Inferior parietal cortex (tissue), 1 donor: ENCODE measurements around the gene TRIM24.

ENCODE experiments used
- DNase-seq: peaks from one replicate; pipeline ENCODE4 v3.0.0-alpha.2; 2016; ENCODE audit errors: extremely low spot score

TRIM24 gene

DNA sequence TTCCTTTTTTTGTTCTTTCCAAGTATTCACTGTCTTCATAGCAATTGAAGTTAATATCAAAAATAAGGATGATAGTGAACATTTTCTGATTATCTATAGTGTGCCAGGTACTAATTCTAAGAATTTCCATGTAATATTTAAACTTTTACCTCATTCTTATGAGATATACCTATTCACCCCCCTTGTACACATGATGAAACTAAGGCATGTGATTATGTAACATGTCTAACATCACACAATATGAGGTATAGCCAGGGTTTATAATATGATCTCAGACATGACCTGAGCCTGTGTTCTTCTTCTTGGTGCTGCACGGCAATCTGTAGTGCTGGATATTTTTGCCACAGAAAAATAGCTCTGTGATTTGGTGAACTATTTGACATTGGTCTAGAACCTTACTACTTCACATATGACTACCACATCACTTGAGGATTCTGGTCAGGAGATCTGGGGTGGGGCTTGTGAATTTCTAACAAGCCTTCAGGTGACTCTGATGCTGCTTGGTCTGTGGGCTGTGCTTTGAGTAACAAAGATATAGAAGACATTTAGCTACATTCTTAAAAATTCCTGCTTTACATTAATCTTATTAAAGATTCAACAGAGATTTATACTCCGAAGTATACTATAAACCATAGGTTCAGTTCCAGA, 79.1 kb downstream of the TRIM24 start:
- no peak for DNase-seq

DNA sequence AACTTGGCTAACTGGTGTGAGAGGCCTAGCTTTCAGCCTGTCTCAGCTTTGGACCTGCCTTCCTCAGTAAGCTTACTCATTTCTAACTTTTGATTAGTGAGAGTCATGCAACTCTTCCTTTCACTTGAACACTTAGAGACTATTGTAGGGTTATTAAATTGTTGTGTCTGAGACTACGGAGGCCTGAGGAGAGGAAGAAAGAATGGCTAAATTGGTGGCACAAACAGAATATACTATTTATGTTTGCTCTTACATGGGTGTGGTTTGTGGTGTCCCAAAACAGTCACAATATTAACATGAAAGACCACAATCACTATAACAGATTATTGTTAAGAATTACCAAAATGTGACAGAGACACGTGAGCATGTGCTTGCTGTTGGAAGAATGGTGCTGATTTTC, 82.1 kb downstream of the TRIM24 start:
- no peak for DNase-seq

DNA sequence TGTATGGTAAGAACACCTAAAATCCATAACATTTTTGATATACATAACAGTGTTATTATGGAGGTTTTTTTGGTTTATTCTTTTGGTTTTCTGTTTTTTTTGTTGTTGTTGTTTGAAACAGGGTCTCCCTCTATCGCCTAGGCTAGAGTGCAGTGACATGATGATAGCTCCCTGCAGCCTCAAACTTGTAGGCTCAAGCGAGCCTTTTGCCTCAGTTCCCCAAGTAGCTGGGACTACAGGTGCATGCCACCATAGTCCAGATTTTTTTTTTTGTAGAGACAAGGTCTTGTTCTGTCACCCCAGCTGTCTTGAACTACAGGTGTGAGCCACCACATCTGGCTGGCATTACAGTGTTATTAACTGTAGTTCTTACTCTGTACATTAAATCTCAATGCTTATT, 83.7 kb downstream of the TRIM24 start:
- no peak for DNase-seq

DNA sequence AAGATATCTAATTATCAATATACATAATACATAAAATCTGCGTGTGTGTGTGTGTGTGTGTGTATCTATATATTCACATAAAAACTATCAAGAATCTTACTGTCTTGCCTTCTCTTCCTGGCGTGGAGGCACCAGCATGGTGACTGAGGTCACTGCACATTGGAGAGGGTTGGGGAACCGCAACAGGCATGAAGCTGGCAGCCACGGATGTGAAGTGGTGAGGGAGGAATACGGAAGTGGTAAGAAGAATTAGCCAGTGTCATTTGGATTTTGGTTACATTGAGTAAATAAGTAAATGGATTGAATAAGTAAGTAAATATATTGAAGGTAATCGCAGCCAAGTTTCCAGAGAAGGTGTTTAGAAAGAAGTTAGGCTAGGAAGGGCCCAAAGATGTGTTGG, 85.1 kb downstream of the TRIM24 start:
- DNase-seq, result no peak

DNA sequence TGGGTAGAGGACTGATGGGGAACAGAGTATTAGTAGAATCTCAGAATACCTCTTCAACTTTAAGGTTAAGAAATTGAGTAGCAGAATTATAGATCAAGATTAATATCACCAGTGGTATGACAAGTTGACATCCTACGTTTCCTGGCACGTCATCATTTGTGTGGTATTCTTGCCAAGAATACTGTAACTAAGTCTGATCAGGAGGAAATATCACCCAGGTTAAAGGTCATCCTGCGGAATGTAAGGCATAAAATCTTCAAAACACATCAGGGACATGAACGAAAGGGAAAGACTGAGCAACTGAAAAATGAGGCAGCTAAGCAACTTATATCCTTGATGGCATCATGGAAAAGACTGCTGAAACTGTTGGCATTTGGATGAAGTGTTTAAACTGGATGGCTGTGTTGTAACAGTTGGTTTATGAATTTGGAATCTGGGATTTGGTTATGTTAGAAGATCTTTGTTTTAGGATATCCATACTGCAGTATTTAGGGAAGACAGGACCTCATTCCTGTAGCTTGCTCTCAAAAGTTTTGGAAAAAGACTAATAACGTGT, 86.1 kb downstream of the TRIM24 start:
- DNase-seq, result no peak

DNA sequence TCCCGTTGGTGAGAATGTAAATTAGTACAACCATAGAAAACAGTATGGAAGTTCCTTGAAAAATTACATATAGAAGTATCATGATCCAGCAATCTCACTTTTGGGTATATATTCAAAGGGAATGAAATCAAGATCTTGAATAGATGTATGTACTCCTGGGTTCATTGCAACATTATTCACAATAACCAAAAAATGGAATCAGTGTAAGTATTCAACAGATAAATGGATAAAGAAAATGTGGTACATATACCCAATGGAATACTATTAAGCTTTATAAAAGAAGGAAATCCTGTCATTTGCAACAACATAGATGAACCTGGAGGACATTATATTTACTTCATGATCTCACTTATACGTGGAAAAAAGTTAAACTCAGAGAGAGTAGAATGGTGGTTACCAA, 86.8 kb downstream of the TRIM24 start:
- DNase-seq, result no peak

DNA sequence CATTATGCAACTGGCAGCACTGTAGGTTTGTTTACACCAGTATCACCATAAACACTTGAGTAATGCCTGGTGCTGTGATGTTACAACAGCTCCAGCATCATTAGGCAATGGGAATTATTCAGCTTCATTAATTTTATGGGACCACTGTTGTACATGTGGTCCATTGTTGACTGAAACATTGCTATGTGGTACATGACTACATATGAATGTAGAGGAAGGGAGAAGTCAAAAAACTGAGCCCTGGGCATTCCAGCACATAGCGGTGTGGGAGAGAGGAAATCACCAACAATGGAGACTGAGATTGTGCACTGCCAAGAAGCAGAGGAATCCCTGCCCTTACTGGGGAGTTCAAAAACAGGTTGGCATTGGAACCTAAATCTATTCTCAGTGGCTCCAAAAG, 89.0 kb downstream of the TRIM24 start:
- no peak for DNase-seq

DNA sequence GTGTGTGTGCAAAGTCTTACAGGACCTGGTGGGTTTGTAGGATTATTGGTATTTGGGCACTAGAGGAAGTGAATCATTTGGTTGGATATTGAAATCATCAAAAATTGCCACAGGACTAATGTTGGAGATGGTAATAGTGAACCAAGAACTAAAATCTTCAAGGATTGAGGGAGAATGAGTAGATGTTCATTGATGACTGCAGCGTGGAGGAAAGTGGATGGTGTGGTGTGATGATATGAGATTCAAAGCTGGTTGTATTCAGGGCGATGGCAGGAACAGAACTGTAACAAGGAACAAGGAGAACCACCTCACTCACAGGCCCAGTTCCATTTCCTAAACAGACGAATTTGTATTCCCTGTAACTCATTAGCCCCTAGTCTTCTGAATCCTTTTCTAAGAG, 90.3 kb downstream of the TRIM24 start:
- DNase-seq, result no peak

DNA sequence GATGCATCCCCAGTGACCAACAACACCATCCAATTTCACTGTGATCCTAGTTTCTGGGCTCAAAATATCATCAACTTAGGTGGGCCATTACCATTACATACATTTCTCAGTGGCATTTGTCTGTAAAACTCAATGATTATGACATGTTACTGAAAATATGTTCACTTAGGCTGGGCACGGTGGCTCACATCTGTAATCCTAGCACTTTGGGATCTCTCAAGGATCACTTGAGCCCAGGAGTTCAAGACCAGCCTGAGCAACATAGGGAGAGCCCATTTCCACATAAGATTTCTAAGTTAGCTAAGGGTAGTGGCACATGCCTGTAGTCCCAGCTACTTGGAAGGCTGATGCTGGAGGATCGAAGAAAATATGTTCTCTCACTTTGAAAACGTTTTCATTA, 91.0 kb downstream of the TRIM24 start:
- DNase-seq, result no peak

DNA sequence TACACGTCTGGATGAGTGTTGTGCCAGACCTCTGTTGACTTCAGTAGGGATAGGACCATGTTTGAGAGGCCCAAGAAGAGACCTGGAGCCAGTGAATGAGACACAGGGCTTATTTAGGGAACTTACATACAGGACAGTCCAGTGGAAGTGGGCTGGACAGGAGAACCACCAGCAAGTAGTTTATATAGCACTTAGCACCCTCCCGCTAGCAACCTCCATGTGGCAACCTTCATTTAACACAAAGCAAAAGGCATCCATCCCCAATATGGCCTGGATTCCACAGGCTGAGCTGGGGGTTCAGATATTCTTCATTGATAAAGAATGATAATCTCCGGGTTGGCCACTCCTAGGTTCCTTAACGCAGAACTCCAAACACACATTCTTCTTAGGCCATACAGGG, 93.7 kb downstream of the TRIM24 start:
- DNase-seq, result no peak

DNA sequence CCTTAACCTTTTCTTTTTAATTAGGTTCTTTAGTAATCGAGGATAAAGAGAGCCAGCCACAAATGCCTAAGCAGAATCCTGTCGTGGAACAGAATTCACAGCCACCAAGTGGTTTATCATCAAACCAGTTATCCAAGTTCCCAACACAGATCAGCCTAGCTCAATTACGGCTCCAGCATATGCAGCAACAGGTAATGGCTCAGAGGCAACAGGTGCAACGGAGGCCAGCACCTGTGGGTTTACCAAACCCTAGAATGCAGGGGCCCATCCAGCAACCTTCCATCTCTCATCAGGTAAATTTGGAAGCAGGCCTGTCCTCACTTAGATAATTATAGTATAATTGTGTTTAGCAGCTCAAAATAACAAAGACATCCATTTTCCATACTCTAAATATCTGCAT, 94.6 kb downstream of the TRIM24 start:
- no peak for DNase-seq

DNA sequence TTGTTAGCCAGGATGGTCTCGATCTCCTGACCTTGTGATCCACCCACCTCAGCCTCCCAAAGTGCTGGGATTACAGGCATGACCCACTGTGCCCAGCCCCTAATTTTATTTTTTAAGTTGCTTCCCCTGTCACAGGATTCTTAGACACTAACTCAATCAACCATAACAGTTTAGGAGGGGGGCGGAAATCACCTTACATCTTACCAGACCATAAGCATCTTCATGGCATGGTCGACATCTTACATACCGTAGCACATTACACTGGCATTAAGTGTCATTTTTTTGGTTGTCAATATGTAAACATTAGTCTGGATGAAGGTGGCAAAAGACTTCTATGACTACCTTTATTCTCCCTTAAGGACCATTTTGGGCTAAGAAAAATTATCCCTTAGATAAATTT, 95.6 kb downstream of the TRIM24 start:
- no peak for DNase-seq

DNA sequence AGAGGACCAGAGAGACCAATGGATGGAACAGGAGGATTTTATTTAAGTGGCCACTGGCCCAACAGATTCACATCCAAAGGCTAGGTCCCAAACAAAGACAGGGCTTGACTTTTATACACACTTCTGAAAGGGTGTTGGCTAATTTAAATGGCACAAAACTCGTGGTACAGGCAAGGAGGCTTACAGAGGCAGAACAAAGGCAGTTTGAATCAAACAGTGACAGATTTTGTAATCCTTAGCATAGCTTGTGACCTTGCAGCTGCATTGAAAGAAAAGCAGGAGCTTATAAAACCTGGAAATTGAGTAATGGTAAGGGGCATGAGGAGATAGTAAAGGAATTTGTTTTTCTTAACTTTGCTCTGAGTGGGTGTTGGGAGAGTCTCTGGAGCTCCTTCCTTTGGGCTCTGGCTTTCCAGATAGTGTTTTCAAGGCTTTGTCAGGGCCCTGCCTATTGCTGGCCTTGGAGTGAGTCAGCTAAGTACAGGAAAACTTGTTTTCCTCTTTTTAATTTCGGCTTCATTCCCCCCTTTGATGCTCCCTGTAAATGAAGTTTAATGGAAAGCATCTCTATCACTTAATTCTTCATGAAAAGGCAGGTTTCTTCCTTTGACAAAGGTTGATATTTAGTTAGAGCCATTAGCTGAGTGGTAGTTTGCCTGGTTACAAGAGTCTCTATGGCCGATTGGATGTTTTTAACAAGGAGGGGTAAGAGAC, 96.9 kb downstream of the TRIM24 start:
- no peak for DNase-seq

DNA sequence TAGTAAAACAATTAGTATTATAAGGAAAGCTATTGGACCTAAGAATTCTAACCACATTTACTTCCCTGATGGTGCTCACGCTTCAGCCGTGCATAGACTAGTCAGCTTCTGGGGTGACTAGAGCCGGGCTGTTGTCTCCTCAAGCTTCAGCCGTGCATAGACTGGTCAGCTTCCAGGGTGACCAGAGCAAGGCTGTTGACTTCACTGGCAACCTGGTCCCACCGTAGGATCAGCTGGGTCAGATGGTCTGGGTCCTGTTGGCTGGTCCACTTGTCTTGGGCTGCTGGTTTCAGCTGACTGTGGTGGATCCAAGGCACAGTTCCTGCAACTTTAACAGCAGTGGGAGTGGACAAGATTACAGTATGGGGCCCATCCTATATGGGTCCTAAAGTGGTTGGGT, 99.4 kb downstream of the TRIM24 start:
- DNase-seq, result no peak

DNA sequence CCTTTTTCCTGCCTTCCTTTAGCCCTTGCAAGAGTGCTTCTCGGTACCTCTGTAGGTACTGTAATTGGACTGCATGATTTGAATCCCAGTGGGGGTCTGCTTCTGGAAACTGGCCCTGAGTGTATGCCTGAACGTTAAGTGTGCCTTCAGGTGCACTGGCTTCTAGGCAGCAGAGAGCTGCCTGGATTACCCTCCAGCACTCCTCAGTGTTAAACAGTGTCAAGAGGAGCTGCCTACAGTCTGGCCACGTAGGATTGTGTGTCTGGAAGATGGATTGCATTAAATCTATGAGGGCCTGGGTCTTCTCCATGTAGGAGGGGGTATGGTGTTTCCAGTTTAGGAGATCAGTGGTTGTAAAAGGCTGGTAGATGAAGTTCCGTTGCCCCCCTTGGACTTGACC, 103.7 kb downstream of the TRIM24 start:
- DNase-seq, result no peak

DNA sequence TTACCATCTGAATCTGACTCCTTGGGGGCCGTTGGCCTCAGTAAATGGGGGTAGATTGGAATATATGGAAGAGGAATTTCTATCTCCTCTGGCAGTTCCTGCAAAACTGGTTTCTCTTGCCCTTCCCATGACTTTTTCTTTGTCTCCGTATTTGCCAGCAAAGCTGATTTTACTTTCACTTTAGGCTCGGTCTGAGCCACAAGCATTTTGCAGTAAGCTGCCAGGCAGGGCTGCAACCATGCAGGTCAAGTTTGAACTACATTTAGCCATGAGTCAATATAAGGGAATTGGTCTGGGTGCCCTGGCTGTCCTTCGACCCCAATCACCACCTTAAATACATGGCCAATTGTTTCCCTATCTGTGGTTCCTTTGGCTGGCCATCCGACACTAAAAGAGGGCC, 104.3 kb downstream of the TRIM24 start:
- no peak for DNase-seq

DNA sequence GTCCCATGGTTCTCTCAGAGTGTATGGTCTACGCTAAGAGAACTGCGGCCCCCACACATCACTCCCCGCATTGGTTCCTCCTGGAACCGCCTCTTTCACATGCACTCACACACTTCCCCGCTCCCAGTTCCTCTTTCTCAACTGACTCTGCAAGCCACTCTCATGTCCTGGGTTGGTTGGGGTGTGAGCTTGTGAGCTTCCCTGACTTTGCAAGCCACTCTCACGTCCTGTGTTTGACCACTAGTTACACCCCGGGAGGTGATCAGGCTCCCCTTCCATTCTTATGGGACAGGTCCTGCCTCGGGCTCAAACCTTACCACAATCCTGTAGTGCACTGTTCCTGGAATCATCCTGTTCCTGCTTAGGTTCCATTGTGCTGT, 105.0 kb downstream of the TRIM24 start:
- no peak for DNase-seq

DNA sequence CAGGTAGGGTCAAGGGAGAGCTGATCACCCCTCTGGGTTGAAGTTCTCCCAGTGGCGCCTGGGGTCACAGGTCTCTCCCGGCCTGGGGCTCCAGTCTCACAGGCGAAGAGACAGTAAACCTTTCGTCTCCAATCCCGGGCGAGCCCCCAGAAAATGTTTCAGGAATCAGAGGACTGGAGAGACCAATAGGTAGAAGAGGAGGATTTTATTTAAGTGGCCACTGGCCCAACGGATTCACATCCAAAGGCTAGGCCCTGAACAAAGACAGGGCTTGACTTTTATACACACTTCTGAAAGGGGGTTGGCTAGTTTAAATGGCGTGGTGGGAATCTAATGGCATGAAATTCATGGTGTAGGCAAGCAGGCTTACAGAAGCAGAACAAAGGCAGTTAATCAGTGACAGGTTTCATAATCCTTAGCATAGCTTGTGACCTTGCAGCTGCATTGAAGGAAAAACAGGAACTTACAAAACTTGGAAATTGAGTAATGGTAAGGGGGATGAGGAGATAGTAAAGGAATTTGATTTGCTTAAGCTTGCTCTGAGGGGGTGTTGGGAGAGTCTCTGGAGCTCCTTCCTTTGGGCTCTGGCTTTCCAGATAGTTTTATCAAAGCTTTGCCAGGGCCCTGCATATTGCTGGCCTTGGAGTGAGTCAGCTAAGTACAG, 105.5 kb downstream of the TRIM24 start:
- no peak for DNase-seq

DNA sequence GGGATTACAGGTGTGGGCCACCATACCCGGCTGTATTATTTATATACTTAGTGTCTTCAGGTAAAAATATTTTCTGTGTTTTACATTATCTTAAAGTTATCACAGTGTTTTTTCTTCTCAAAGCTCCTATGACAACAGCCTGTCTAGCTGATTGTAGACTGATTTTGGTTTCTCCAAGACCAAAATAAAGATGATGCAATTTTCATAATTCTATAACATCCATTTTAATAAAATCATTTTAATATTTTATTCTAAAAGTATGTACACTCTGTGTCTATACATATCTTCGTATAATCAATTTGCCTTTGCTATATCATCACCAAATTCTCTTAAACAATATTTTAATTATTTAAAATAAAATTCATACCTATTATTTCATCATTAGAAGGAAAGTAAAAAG, 108.6 kb downstream of the TRIM24 start:
- no peak for DNase-seq

DNA sequence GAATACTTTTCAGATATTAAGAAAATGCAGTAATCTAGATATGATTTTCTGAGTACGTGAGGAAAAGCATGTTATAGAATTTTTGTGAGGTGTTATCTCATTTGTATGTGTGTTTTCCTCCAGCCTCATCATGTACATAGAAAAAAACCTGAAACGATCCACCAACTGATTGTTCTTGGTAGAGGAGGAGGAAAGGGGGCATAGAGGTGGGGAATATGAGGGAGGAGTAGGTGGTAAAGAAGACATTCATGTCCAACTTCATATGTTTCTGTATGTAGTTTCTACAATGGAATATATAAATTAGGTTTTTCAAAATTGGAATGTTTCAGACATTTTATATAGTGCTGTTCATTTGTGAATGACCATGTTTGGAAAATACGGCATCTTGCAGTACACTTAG, 109.4 kb downstream of the TRIM24 start:
- DNase-seq, result no peak

DNA sequence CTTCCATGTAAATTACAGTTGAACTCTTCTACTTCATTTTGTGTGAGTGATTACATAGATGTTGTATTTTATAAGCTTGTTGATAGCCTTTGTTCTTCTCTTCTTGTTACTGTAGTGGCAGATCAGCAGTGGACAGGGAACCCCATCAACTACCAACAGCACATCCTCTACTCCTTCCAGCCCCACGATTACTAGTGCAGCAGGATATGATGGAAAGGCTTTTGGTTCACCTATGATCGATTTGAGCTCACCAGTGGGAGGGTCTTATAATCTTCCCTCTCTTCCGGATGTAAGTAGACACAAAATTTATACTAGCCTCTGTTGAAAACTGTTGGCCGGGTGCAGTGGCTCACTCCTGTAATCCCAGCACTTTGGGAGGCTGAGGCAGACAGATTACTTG, 110.7 kb downstream of the TRIM24 start:
- DNase-seq, result no peak

DNA sequence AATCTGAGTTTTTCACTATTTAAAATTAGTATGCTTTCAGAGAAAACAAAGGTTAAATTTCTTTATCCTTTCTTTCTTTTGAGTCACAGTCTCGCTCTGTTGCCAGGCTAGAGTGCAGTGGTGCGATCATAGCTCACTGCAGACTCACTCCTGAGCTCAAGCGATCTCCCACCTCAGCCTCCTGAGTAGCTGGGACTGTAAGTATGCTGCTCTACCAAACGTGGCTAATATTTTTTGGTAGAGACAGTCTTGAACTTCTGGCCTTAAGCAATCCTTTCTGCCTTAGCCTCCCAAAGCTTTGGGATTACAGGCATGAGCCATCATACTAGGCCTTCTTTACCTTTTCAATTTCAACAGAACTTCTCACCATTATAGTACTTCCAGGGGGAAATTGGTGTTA, 113.7 kb downstream of the TRIM24 start:
- DNase-seq, result no peak

DNA sequence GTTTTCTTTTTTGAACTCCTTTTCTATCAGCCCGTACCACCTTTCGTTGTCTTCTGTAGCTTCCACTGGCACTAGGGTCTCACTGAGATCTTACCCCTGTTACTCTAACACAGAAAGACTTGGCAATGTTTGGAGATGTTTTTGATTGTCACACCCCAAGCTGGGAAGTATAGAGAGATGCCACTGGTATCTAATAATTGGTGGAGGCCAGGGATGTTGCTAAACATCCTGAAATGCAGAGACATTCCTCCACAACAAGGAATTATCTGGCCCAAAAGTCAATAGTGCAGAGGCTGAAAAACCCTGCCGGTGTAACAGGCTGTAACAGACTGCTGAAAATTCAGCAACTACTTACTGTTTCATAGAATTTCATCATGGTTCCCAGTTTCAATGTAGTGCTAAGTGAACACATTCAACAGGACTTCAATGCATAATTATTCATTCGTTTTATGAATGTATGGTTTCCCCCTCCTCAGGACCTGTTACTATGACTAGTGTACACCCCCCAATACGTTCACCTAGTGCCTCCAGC, 115.9 kb downstream of the TRIM24 start:
- no peak for DNase-seq
